CD8-positive, alpha-beta memory T cell (primary cell): ENCODE measurements around the gene DPY30. TPM values are rescaled to one million over a fixed set of nuclear protein-coding genes. Genes with fewer than 3 reads are reported as not detected.

Experiments used
- CTCF ChIA-PET: fragments of 350-600 bp; sonication (Branson Sonifier 250); formaldehyde crosslinking; loops from one replicate; lab custom pipeline; 2021; ENCODE audit warnings: antibody characterized with exemption; lab: Charles Lee
- POLR2A ChIA-PET: fragments of 350-600 bp; sonication (Branson Sonifier 250); formaldehyde crosslinking; loops from one replicate; lab custom pipeline; 2021; ENCODE audit warnings: antibody characterized with exemption; lab: Charles Lee
- DNase-seq, 5 donors: peaks; one replicate each; pipeline versions ENCODE4 v3.0.0 to v3.0.0-alpha.2; 2020 to 2022; ENCODE audit warnings: mixed read lengths in 1 of 5
- H3K27ac ChIP-seq: one replicate; pipeline ENCODE4 v1.7.0; 2013; ENCODE audit warnings: low read depth, mild to moderate bottlenecking, low read length, moderate library complexity
- H3K27me3 ChIP-seq: 2 replicates; pipeline ENCODE4 v1.7.0; 2013; ENCODE audit warnings: low read length, mild to moderate bottlenecking; ENCODE audit not compliant: insufficient read depth, poor library complexity, severe bottlenecking
- H3K36me3 ChIP-seq: 2 replicates; pipeline ENCODE4 v1.7.0; 2013; ENCODE audit warnings: mild to moderate bottlenecking, low read length, moderate library complexity; ENCODE audit not compliant: insufficient read depth
- H3K4me1 ChIP-seq: 2 replicates; pipeline ENCODE4 v1.7.0; 2013; ENCODE audit warnings: mild to moderate bottlenecking, low read length, moderate library complexity; ENCODE audit not compliant: insufficient read depth
- H3K4me3 ChIP-seq: 2 replicates; pipeline ENCODE4 v1.7.0; 2013; ENCODE audit warnings: mild to moderate bottlenecking, low read length
- H3K9me3 ChIP-seq: 2 replicates; pipeline ENCODE4 v1.7.0; 2013; ENCODE audit warnings: mild to moderate bottlenecking, low read length
- H3K27ac Mint-ChIP-seq, 8 donors: one replicate each; pipeline ENCODE4 v1.8.0; 2020 to 2021; ENCODE audit warnings: mixed read lengths in 8 of 8, mild to moderate bottlenecking in 6 of 8, inconsistent platforms in 3 of 8, moderate library complexity in 3 of 8
- H3K27me3 Mint-ChIP-seq, 2 donors: one replicate each; pipeline ENCODE4 v1.8.0; 2020 to 2021; ENCODE audit warnings: mixed read lengths in 2 of 2, mild to moderate bottlenecking in 1 of 2, moderate library complexity in 1 of 2
- H3K36me3 Mint-ChIP-seq, 3 donors: one replicate each; pipeline ENCODE4 v1.8.0; 2020 to 2021; ENCODE audit warnings: mixed read lengths in 3 of 3, inconsistent platforms in 1 of 3, mild to moderate bottlenecking in 1 of 3
- H3K4me1 Mint-ChIP-seq, 3 donors: one replicate each; pipeline ENCODE4 v1.8.0; 2020 to 2021; ENCODE audit warnings: mixed read lengths in 3 of 3, inconsistent platforms in 1 of 3, mild to moderate bottlenecking in 1 of 3
- H3K4me3 Mint-ChIP-seq, 7 donors: one replicate each; pipeline ENCODE4 v1.8.0; 2020 to 2021; ENCODE audit warnings: mixed read lengths in 7 of 7, mild to moderate bottlenecking in 6 of 7, moderate library complexity in 4 of 7, inconsistent platforms in 2 of 7
- H3K9me3 Mint-ChIP-seq, 5 donors: one replicate each; pipeline ENCODE4 v1.8.0; 2020 to 2022; ENCODE audit warnings: mixed read lengths in 5 of 5, mild to moderate bottlenecking in 3 of 5, moderate library complexity in 2 of 5, inconsistent platforms in 1 of 5
- polyA plus RNA-seq: library from polyadenylated mRNA; unstranded; fragments of 300-500 nt; fragmentation: Illumina TruSeq; gene quantifications from one replicate; pipeline ENCODE4 v1.2.3, GENCODE V29; 2021
- total RNA-seq, 2 experiments: library from RNA; stranded (reverse); gene quantifications; one replicate each; pipeline ENCODE4 v1.2.3, GENCODE V29; 2021

The DPY30 gene
- total and polyA plus RNA-seq, 3 experiments from 2014 or later, result 78.2 to 155 (median 82.7) TPM

GRCh38 chr2:32009516-32010256, 29.9 kb downstream of the DPY30 start:
- Histone ChIP-seq H3K4me3 (peak overlapping the region; percentile 44), H3K27me3 (no peaks in the 10 kb centered on the region), H3K27ac (peak overlapping the region; percentile 69), H3K9me3 (no peaks in the 10 kb centered on the region), H3K36me3 (no peaks in the 10 kb centered on the region), H3K4me1 (peaks cover 42% of the 10 kb centered on the region)
- Mint-ChIP-seq H3K27ac (peak overlapping the region; percentile 57 to 98 (median 87)), H3K4me1 (peaks cover 46 to 62% (median 62%) of the 10 kb centered on the region in 3 donors), H3K27me3 (no peaks in the 10 kb centered on the region), H3K9me3 (no peaks in the 10 kb centered on the region), H3K36me3 (peaks cover 0 to 12% (median 0%) of the 10 kb centered on the region in 3 donors), H3K4me3 (peak overlapping the region; percentile 89 to 97 (median 93))
- CTCF ChIA-PET, result interaction anchor here (0.9 kb wide), 1 partner anchor 30 kb away, joined by 5 read pairs; the partner anchor contains the start of gene DPY30
- peak; percentile 22 to 60 (median 37) for DNase-seq
- POLR2A ChIA-PET, result interaction anchor here (0.5 to 1.8 kb wide), 2 partner anchors 28 to 30 kb away, joined by 3 to 8 read pairs; partner anchors contain the start of gene DPY30

GRCh38 chr2:32008805-32009515, 30.6 kb downstream of the DPY30 start:
- peak overlapping the region; percentile 57 to 98 (median 87) for H3K27ac Mint-ChIP-seq
- H3K36me3 Mint-ChIP-seq, result peaks cover 0 to 12% (median 0%) of the 10 kb centered on the region in 3 donors
- Histone ChIP-seq H3K36me3 (no peaks in the 10 kb centered on the region), H3K4me3 (peak overlapping the region; percentile 44), H3K9me3 (no peaks in the 10 kb centered on the region), H3K4me1 (peaks cover 42% of the 10 kb centered on the region), H3K27me3 (no peaks in the 10 kb centered on the region), H3K27ac (peak overlapping the region; percentile 69)
- ChIA-PET POLR2A (interaction anchor here (0.5 to 1.2 kb wide), 2 partner anchors 29 to 55 kb away, joined by 3 read pairs; no protein-coding TSS in a partner anchor), CTCF (interaction anchor here (0.9 to 2.3 kb wide), 2 partner anchors 31 to 54 kb away, joined by 5 read pairs; partner anchors contain the start of genes DPY30 and SPAST)
- peak overlapping the region; percentile 89 to 97 (median 93) for H3K4me3 Mint-ChIP-seq
- H3K9me3 Mint-ChIP-seq, result no peaks in the 10 kb centered on the region
- H3K4me1 Mint-ChIP-seq, result peaks cover 50 to 70% (median 69%) of the 10 kb centered on the region in 3 donors
- peak in 1 of 5 donors; percentile 6 for DNase-seq
- no peaks in the 10 kb centered on the region for H3K27me3 Mint-ChIP-seq

- Mint-ChIP-seq H3K4me3 (peak overlapping the region in 4 of 7 donors; percentile 3 to 15 (median 6)), H3K27me3 (no peaks in the 10 kb centered on the region), H3K36me3 (peaks cover 0 to 10% (median 0%) of the 10 kb centered on the region in 3 donors), H3K9me3 (no peaks in the 10 kb centered on the region), H3K4me1 (peaks cover 56 to 77% (median 72%) of the 10 kb centered on the region in 3 donors), H3K27ac (peak overlapping the region in 1 of 8 donors; percentile 1)
- H3K4me1 ChIP-seq, result peaks cover 42% of the 10 kb centered on the region
- ChIA-PET POLR2A (no interaction called here), CTCF (interaction anchor here (2.3 kb wide), 1 partner anchor 56 kb away, joined by 5 read pairs; the partner anchor contains the start of gene SPAST)
- no peaks in the 10 kb centered on the region for H3K27me3 ChIP-seq
- no peaks in the 10 kb centered on the region for H3K36me3 ChIP-seq
- no peak for DNase-seq
- no peak overlapping the region for H3K27ac ChIP-seq
- H3K9me3 ChIP-seq, result no peaks in the 10 kb centered on the region
- H3K4me3 ChIP-seq, result no peak overlapping the region
Observed at GRCh38 chr2:32007121-32007391, 32.5 kb downstream of the DPY30 start.

GRCh38 chr2:32005371-32005976, 34.1 kb downstream of the DPY30 start:
- no peak for DNase-seq
- H3K36me3 Mint-ChIP-seq, result peaks cover 0 to 8% (median 0%) of the 10 kb centered on the region in 3 donors
- Histone ChIP-seq H3K36me3 (no peaks in the 10 kb centered on the region), H3K4me1 (peaks cover 35% of the 10 kb centered on the region), H3K27ac (no peak overlapping the region), H3K4me3 (no peak overlapping the region), H3K9me3 (no peaks in the 10 kb centered on the region), H3K27me3 (no peaks in the 10 kb centered on the region)
- H3K27me3 Mint-ChIP-seq, result no peaks in the 10 kb centered on the region
- H3K4me1 Mint-ChIP-seq, result peaks cover 52 to 73% (median 64%) of the 10 kb centered on the region in 3 donors
- no peaks in the 10 kb centered on the region for H3K9me3 Mint-ChIP-seq
- ChIA-PET POLR2A (no interaction called here), CTCF (interaction anchor here (0.8 kb wide), 1 partner anchor 41 kb away, joined by 3 read pairs; no protein-coding TSS in a partner anchor)
- peak overlapping the region in 3 of 7 donors; percentile 1 to 15 (median 12) for H3K4me3 Mint-ChIP-seq
- H3K27ac Mint-ChIP-seq, result peak overlapping the region in 2 of 8 donors; percentile 17 to 44

- no peaks in the 10 kb centered on the region for H3K9me3 Mint-ChIP-seq
- H3K4me1 ChIP-seq, result peaks cover 37% of the 10 kb centered on the region
- POLR2A ChIA-PET, result no interaction called here
Observed at GRCh38 chr2:32003791-32004190, 35.8 kb downstream of the DPY30 start.

GRCh38 chr2:32002406-32002805, 37.2 kb downstream of the DPY30 start:
- Histone ChIP-seq H3K9me3 (no peaks in the 10 kb centered on the region), H3K4me3 (no peak overlapping the region), H3K36me3 (no peaks in the 10 kb centered on the region), H3K27ac (no peak overlapping the region), H3K27me3 (no peaks in the 10 kb centered on the region), H3K4me1 (peaks cover 39% of the 10 kb centered on the region)
- POLR2A ChIA-PET, result no interaction called here
- peaks cover 48 to 77% (median 74%) of the 10 kb centered on the region in 3 donors for H3K4me1 Mint-ChIP-seq
- DNase-seq, result no peak
- no peak overlapping the region for H3K27ac Mint-ChIP-seq
- H3K36me3 Mint-ChIP-seq, result peaks cover 0 to 5% (median 0%) of the 10 kb centered on the region in 3 donors
- H3K9me3 Mint-ChIP-seq, result no peaks in the 10 kb centered on the region
- H3K4me3 Mint-ChIP-seq, result no peak overlapping the region
- no peaks in the 10 kb centered on the region for H3K27me3 Mint-ChIP-seq
- CTCF ChIA-PET, result no interaction called here

More at GRCh38 chr2:32003791-32004190, 35.8 kb downstream of the DPY30 start:
- H3K27me3 ChIP-seq, result no peaks in the 10 kb centered on the region
- no peak for DNase-seq
- Mint-ChIP-seq H3K27me3 (no peaks in the 10 kb centered on the region), H3K4me3 (no peak overlapping the region), H3K27ac (no peak overlapping the region), H3K4me1 (peaks cover 50 to 78% (median 74%) of the 10 kb centered on the region in 3 donors), H3K36me3 (peaks cover 0 to 5% (median 0%) of the 10 kb centered on the region in 3 donors)
- CTCF ChIA-PET, result no interaction called here
- H3K36me3 ChIP-seq, result no peaks in the 10 kb centered on the region
- H3K9me3 ChIP-seq, result no peaks in the 10 kb centered on the region
- H3K27ac ChIP-seq, result no peak overlapping the region
- no peak overlapping the region for H3K4me3 ChIP-seq

- DNase-seq, result no peak
- no peak overlapping the region for H3K4me3 ChIP-seq
- ChIA-PET POLR2A (no interaction called here), CTCF (no interaction called here)
- peaks cover 33% of the 10 kb centered on the region for H3K4me1 ChIP-seq
- no peaks in the 10 kb centered on the region for H3K36me3 ChIP-seq
- no peaks in the 10 kb centered on the region for H3K9me3 Mint-ChIP-seq
- H3K9me3 ChIP-seq, result no peaks in the 10 kb centered on the region
- no peak overlapping the region for H3K4me3 Mint-ChIP-seq
- peaks cover 46 to 71% (median 68%) of the 10 kb centered on the region in 3 donors for H3K4me1 Mint-ChIP-seq
- peaks cover 0 to 7% (median 3%) of the 10 kb centered on the region in 3 donors for H3K36me3 Mint-ChIP-seq
- H3K27ac ChIP-seq, result no peak overlapping the region
- peak overlapping the region in 2 of 8 donors; percentile 17 to 61 for H3K27ac Mint-ChIP-seq
- H3K27me3 ChIP-seq, result no peaks in the 10 kb centered on the region
- H3K27me3 Mint-ChIP-seq, result no peaks in the 10 kb centered on the region
Observed at GRCh38 chr2:31999438-31999837, 40.2 kb downstream of the DPY30 start.
